Esophagus muscularis mucosa (tissue), 4 donors: Measurements from ENCODE around the gene MAMLD1. TPM values are rescaled to one million over a fixed set of nuclear protein-coding genes. Genes with fewer than 3 reads are reported as not detected.

ENCODE experiments used
- DNase-seq: peaks from one replicate; pipeline ENCODE4 v3.0.0-alpha.2; 2017; ENCODE audit errors: extremely low spot score
- H3K27ac ChIP-seq, 4 donors: fragments of 200-600 bp; sonication (generic); replicated peaks in 1 of 4; 1 replicate in 3 of 4; 2 replicates in 1 of 4; pipeline ENCODE4 v1.5.1; 2016 to 2019; ENCODE audit warnings: mild to moderate bottlenecking in 1 of 4
- H3K27me3 ChIP-seq, 4 donors: fragments of 200-600 bp; sonication (generic); one replicate each; pipeline versions ENCODE4 v1.5.1 to v1.6.0; 2016 to 2019
- H3K36me3 ChIP-seq, 4 donors: fragments of 200-600 bp; sonication (generic); one replicate each; pipeline ENCODE4 v1.5.1; 2016 to 2019
- H3K4me1 ChIP-seq, 4 donors: fragments of 200-600 bp; sonication (generic); one replicate each; pipeline ENCODE4 v1.5.1; 2016 to 2019
- H3K4me3 ChIP-seq, 4 donors: fragments of 200-600 bp; sonication (generic); 1 replicate in 2 of 4; 2 replicates in 2 of 4; pipeline ENCODE4 v1.5.1; 2016 to 2019; ENCODE audit warnings: mild to moderate bottlenecking in 4 of 4, moderate library complexity in 1 of 4
- H3K9me3 ChIP-seq, 4 donors: fragments of 200-600 bp; sonication (generic); 1 replicate in 3 of 4; 2 replicates in 1 of 4; pipeline ENCODE4 v1.5.1; 2016 to 2019
- CTCF ChIP-seq, 3 experiments: fragments of 200-600 bp in 2 of 3; fragments of 450-650 bp in 1 of 3; sonication (generic) in 2 of 3; IDR thresholded peaks; one replicate each; pipeline ENCODE4 v1.5.1; 2017 to 2019; ENCODE audit warnings: antibody characterized with exemption in 3 of 3, mild to moderate bottlenecking in 2 of 3, moderate library complexity in 1 of 3
- EP300 ChIP-seq: sonication (generic); formaldehyde crosslinking; IDR thresholded peaks from one replicate; pipeline ENCODE4 v1.6.1; 2017; ENCODE audit warnings: antibody characterized with exemption
- POLR2A ChIP-seq: fragments of 450-650 bp; IDR thresholded peaks from one replicate; pipeline ENCODE4 v1.6.1; 2017; ENCODE audit warnings: antibody characterized with exemption, moderate library complexity, mild to moderate bottlenecking, low read depth
- POLR2AphosphoS5 ChIP-seq, 2 donors: sonication (generic); formaldehyde crosslinking; IDR thresholded peaks; one replicate each; pipeline ENCODE4 v1.6.1; 2017; ENCODE audit warnings: antibody characterized with exemption in 2 of 2
- WGBS: methylation state at CpG from one replicate; pipeline ENCODE4 v1.1.5; 2018; 5-methylcytosine and 5-hydroxymethylcytosine counted together
- intact Hi-C: fragments of 100-400 bp; cut with DNase I; formaldehyde crosslinking; loops from one replicate; pipeline ENCODE4 v1.15.1; 2023
- total RNA-seq, 4 donors: library from RNA; depleted of rRNA; stranded (reverse); fragments of >200 nt; gene quantifications; one replicate each; pipeline versions ENCODE4 v1.1.0 to v1.2.1, GENCODE V29; 2016

The MAMLD1 gene
- total RNA-seq, 4 donors from 2014 or later: 1.6 to 5.3 (median 3.3) TPM

- TF ChIP-seq CTCF (IDR thresholded peaks at IDR 0.05) (no peak), POLR2A (no peak), EP300 (no peak), POLR2AphosphoS5 (IDR thresholded peaks at IDR 0.05) (no peak)
- no peak for DNase-seq
- H3K27me3 ChIP-seq: no peaks in the 10 kb centered on the region
- H3K9me3 ChIP-seq: no peaks in the 10 kb centered on the region
- peak overlapping the region; percentile 61 to 66 (median 64) for H3K4me3 ChIP-seq
- intact Hi-C loops: loop anchor here (10.0 kb wide), 4 partner anchors 123 to 397 kb away; no protein-coding TSS in a partner anchor
- 41% methylated on average over 36 of the region's 37 CpGs for WGBS
- peak overlapping the region in 3 of 4 donors; percentile 84 to 90 (median 88) for H3K27ac ChIP-seq
- H3K4me1 ChIP-seq: peaks cover 8 to 19% (median 14%) of the 10 kb centered on the region in 4 donors
- H3K36me3 ChIP-seq: no peaks in the 10 kb centered on the region
These were observed 1.3 kb upstream of the MAMLD1 start for GRCh38 chrX:150361777-150362351.

DNA sequence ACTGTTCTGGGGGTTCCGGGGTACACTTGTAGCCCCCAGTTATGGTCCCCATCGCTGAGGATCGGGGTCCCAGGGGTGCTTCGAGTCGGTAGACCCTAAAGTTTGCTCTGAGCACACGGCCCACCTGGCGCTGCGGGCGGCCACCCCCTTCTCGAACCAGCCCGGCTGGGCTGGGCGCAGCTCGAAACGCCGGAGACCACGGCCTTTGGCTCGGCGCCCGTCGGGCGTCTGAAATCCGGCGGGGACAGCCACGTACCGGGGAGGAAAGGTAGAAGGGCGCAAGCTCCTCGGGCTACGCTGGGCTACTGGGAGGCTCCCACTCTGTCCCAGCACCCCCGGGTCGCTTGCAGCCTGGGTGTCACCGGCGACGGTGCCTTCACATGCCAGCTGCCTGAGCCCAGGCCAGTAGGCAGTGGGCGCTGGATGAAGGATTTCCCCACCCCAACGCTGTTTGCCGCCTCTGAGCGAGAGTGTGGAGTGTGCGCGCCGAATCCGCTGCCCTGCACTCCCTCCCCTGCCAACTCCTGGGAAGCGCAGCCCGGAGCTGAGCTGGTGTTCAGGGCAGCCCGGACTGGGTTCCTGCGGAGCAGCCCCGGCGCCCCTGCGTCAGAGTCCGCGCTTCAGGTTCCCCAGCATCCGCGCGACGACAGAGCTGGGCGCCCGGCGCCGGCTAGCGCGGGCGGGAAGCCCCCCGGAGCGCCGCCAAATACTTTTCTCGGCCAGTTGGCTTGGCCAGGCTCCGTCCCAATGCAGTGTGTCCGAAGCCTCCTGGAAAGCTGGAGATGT, 637 bp downstream of the MAMLD1 start:
- Histone ChIP-seq H3K27ac (peak overlapping the region; percentile 84 to 90 (median 86)), H3K4me1 (peaks cover 8 to 24% (median 14%) of the 10 kb centered on the region in 4 donors), H3K4me3 (peak overlapping the region; percentile 61 to 66 (median 64)), H3K27me3 (no peaks in the 10 kb centered on the region), H3K9me3 (no peaks in the 10 kb centered on the region), H3K36me3 (no peaks in the 10 kb centered on the region)
- no peak for DNase-seq
- TF ChIP-seq POLR2A (no peak), POLR2AphosphoS5 (IDR thresholded peaks at IDR 0.05) (no peak), CTCF (IDR thresholded peaks at IDR 0.05) (no peak), EP300 (no peak)
- WGBS: 32% methylated on average over 31 of the region's 67 CpGs
- intact Hi-C loops: loop anchor here (10.0 kb wide), 4 partner anchors 121 to 399 kb away; no protein-coding TSS in a partner anchor

DNA sequence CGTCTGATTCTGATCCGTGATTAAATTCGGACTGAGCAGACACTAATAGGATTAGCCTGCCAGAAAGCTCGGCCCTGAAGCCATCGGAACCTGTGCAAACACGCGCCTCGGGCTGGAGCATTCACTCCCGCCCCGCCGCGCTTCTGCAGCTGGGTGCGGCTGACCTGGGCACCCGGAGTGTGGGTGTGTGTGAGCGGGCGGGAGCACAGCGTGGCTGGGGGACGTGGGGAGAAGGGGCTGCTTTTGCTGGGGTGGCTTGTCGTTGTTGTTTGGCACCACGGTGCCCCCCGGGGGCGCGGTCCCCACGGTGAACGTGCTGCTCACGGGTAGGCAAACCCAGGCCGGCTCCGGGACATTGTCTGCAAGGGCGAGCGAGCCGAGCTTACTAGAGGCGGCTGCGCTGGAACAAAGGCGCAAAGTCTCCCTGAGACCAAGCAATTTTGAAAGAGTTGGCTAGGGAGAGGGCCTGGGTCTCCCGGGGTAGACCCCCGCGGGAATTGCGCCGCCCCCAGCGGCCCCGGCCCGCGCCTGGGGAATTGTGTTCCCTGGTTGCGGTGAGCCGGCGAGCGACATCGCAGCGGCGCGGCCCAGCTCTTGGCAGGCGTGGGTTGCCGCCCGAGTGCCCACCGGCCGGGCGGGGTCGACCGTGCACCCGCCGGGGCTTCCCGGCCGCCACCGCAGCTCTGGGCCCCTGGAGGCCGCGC, 1.4 kb downstream of the MAMLD1 start:
- intact Hi-C loops: loop anchor here (10.0 kb wide), 4 partner anchors 120 to 400 kb away; no protein-coding TSS in a partner anchor
- WGBS: 34% methylated on average over 10 of the region's 66 CpGs
- no peak for DNase-seq

More for the DNA sequence above, 1.4 kb downstream of the MAMLD1 start:
- TF ChIP-seq POLR2AphosphoS5 (IDR thresholded peaks at IDR 0.05): no peak
- TF ChIP-seq POLR2A: no peak
- TF ChIP-seq CTCF (IDR thresholded peaks at IDR 0.05): no peak
- no peak for TF ChIP-seq EP300
- H3K9me3 ChIP-seq: no peaks in the 10 kb centered on the region
- no peaks in the 10 kb centered on the region for H3K27me3 ChIP-seq
- peaks cover 8 to 24% (median 14%) of the 10 kb centered on the region in 4 donors for H3K4me1 ChIP-seq
- H3K36me3 ChIP-seq: no peaks in the 10 kb centered on the region
- peak overlapping the region; percentile 61 to 66 (median 64) for H3K4me3 ChIP-seq
- H3K27ac ChIP-seq: peak overlapping the region; percentile 84 to 90 (median 86)
